IMR-90 (cell line): ENCODE results near the gene SMARCA2. TPM values are rescaled to one million over a fixed set of nuclear protein-coding genes. Genes with fewer than 3 reads are reported as not detected.

ENCODE experiments used
- ATAC-seq: fragments of 200-7000 bp; cut with Tn5 transposase; 2 replicates; pipeline ENCODE4 v1.9.1; 2020; ENCODE audit warnings: low read depth, mild to moderate bottlenecking, moderate library complexity
- BruUV-seq: library from RNA; stranded (reverse); fragments of 400-500 nt; replicated peaks from 2 replicates; lab custom pipeline; 2021; lab: Mats Ljungman, UMichigan
- CTCF ChIA-PET: fragments of 300-600 bp; formaldehyde crosslinking; extraction: SDS; loops from one replicate; lab custom pipeline; 2021; ENCODE audit warnings: antibody characterized with exemption; lab: Yijun Ruan, JAX
- POLR2A ChIA-PET: fragments of 300-600 bp; sonication (Branson Sonifier 250); formaldehyde crosslinking; loops from one replicate; lab custom pipeline; 2022; ENCODE audit warnings: antibody characterized with exemption; ENCODE audit not compliant: unreplicated experiment; lab: Charles Lee
- DNase-seq: peaks from one replicate; pipeline ENCODE4 v3.0.0; 2013
- H2AFZ ChIP-seq: replicated peaks from 2 replicates; pipeline ENCODE3; 2013; ENCODE audit warnings: low read length, mild to moderate bottlenecking; ENCODE audit not compliant: poor library complexity
- H2AK5ac ChIP-seq: 2 replicates; pipeline ENCODE4 v1.6.1; 2013; ENCODE audit warnings: low read depth, low read length, inconsistent platforms
- H2AK9ac ChIP-seq: replicated peaks from 2 replicates; pipeline ENCODE3; 2013; ENCODE audit warnings: mild to moderate bottlenecking, low read depth, low read length, moderate library complexity; ENCODE audit not compliant: poor library complexity
- H2BK120ac ChIP-seq: 2 replicates; pipeline ENCODE4 v1.6.1; 2013; ENCODE audit warnings: low read depth, low read length, inconsistent platforms
- H2BK15ac ChIP-seq: 3 replicates; pipeline ENCODE4 v1.6.1; 2013; ENCODE audit warnings: low read depth, low read length, inconsistent platforms
- H2BK20ac ChIP-seq: 2 replicates; pipeline ENCODE4 v1.6.1; 2013; ENCODE audit warnings: low read depth, mild to moderate bottlenecking, inconsistent platforms, low read length, moderate library complexity
- H2BK5ac ChIP-seq: 2 replicates; pipeline ENCODE4 v1.6.1; 2013; ENCODE audit warnings: mild to moderate bottlenecking, low read depth, low read length, inconsistent platforms; ENCODE audit not compliant: poor library complexity, severe bottlenecking
- H3K14ac ChIP-seq: replicated peaks from 2 replicates; pipeline ENCODE4 v1.6.1; 2013; ENCODE audit warnings: low read depth, low read length, inconsistent platforms
- H3K18ac ChIP-seq: 2 replicates; pipeline ENCODE4 v1.6.1; 2013; ENCODE audit warnings: low read depth, low read length, control low read depth
- H3K23ac ChIP-seq: 2 replicates; pipeline ENCODE4 v1.6.1; 2013; ENCODE audit warnings: low read depth, low read length, inconsistent platforms
- H3K27ac ChIP-seq: 2 replicates; pipeline ENCODE4 v1.5.1; 2013; ENCODE audit warnings: mild to moderate bottlenecking, control low read depth, low read length; ENCODE audit not compliant: insufficient read depth
- H3K27me3 ChIP-seq: 2 replicates; pipeline ENCODE4 v1.6.1; 2013; ENCODE audit warnings: low read length; ENCODE audit not compliant: control insufficient read depth, insufficient read depth
- H3K36me3 ChIP-seq: 2 replicates; pipeline ENCODE4 v1.6.1; 2013; ENCODE audit warnings: low read length, mixed read lengths; ENCODE audit not compliant: control insufficient read depth, insufficient read depth
- H3K4ac ChIP-seq: 2 replicates; pipeline ENCODE4 v1.6.1; 2013; ENCODE audit warnings: low read depth, low read length, inconsistent platforms
- H3K4me1 ChIP-seq: 2 replicates; pipeline ENCODE4 v1.6.1; 2013; ENCODE audit warnings: low read length, mixed read lengths; ENCODE audit not compliant: control insufficient read depth, insufficient read depth
- H3K4me2 ChIP-seq: 2 replicates; pipeline ENCODE4 v1.6.1; 2013; ENCODE audit warnings: low read depth, mild to moderate bottlenecking, control low read depth, low read length, moderate library complexity
- H3K4me3 ChIP-seq: 2 replicates; pipeline ENCODE4 v1.5.1; 2013; ENCODE audit warnings: low read depth, mild to moderate bottlenecking, control low read depth, low read length, moderate library complexity; ENCODE audit not compliant: insufficient read depth
- H3K56ac ChIP-seq: 2 replicates; pipeline ENCODE4 v1.6.1; 2013; ENCODE audit warnings: low read length, inconsistent platforms; ENCODE audit not compliant: insufficient read depth; ENCODE audit errors: extremely low read depth
- H3K79me1 ChIP-seq, 2 experiments: 2 replicates each; pipeline ENCODE4 v1.6.1; 2013; ENCODE audit warnings: low read length in 2 of 2, inconsistent platforms in 1 of 2, low read depth in 1 of 2
- H3K9ac ChIP-seq: 2 replicates; pipeline ENCODE4 v1.6.1; 2013; ENCODE audit warnings: low read depth, low read length, control low read depth
- H3K9me1 ChIP-seq: 2 replicates; pipeline ENCODE4 v1.6.1; 2013; ENCODE audit warnings: low read length, inconsistent platforms; ENCODE audit not compliant: insufficient read depth
- H3K9me3 ChIP-seq: 2 replicates; pipeline ENCODE4 v1.6.1; 2013; ENCODE audit warnings: low read length; ENCODE audit not compliant: control insufficient read depth, insufficient read depth
- H4K20me1 ChIP-seq: 2 replicates; pipeline ENCODE4 v1.6.1; 2013; ENCODE audit warnings: low read length, inconsistent platforms; ENCODE audit not compliant: insufficient read depth
- H4K5ac ChIP-seq: 2 replicates; pipeline ENCODE4 v1.6.1; 2013; ENCODE audit warnings: mild to moderate bottlenecking, low read depth, low read length, control low read depth
- H4K8ac ChIP-seq, 2 experiments: 2 replicates each; pipeline ENCODE4 v1.6.1; 2013; ENCODE audit warnings: low read depth in 2 of 2, low read length in 2 of 2, control low read depth in 1 of 2, inconsistent platforms in 1 of 2
- H4K91ac ChIP-seq: 2 replicates; pipeline ENCODE4 v1.6.1; 2013; ENCODE audit warnings: low read depth, low read length, inconsistent platforms; ENCODE audit not compliant: insufficient read depth
- BHLHE40 ChIP-seq: fragments of 150-350 bp; IDR thresholded peaks from 2 replicates; pipeline ENCODE4 v1.6.1; 2016; ENCODE audit warnings: mild to moderate bottlenecking, low read depth, low read length
- POLR2A ChIP-seq: IDR thresholded peaks from 2 replicates; pipeline ENCODE4 v1.6.1; 2012; ENCODE audit warnings: mild to moderate bottlenecking, low read depth, low read length
- SMC3 ChIP-seq: fragments of 150-350 bp; IDR thresholded peaks from 2 replicates; pipeline ENCODE4 v1.6.1; 2016; ENCODE audit warnings: low read depth, mild to moderate bottlenecking, antibody characterized with exemption, low read length, moderate library complexity
- WGBS, 2 experiments: methylation state at CpG; one replicate each; pipeline versions ENCODE4 v1.1.5 to v1.1.7; 2013; ENCODE audit warnings: missing lambda C conversion rate in 2 of 2; ENCODE audit not compliant: insufficient read length in 1 of 2; ENCODE audit errors: extremely low coverage in 2 of 2; 5-methylcytosine and 5-hydroxymethylcytosine counted together
- dilution Hi-C: fragments of 300-500 bp; cut with HindIII; formaldehyde crosslinking; loops from one replicate; pipeline ENCODE4 v1.14.3; 2018; ENCODE audit warnings: low sequenced_read_pairs; ENCODE audit not compliant: unreplicated experiment
- in situ Hi-C: fragments of 300-500 bp; cut with MboI; formaldehyde crosslinking; loops from 3 replicates; pipeline ENCODE4 v1.14.3; 2019; ENCODE audit warnings: low sequenced_read_pairs, inconsistent platforms, mixed read lengths
- intact Hi-C: fragments of 100-400 bp; cut with micrococcal nuclease; formaldehyde crosslinking; loops from 2 replicates; pipeline ENCODE4 v1.10.0; 2022
- polyA plus RNA-seq, 3 experiments: library from polyadenylated mRNA; depleted of rRNA; stranded (reverse); fragments of >200 nt; gene quantifications; 2 replicates each; pipeline ENCODE4 v1.2.3, GENCODE V29; 2012; ENCODE audit warnings: low replicate concordance in 1 of 3
- total RNA-seq: library from RNA; depleted of rRNA; stranded (reverse); fragments of >200 nt; gene quantifications from 2 replicates; pipeline ENCODE4 v1.2.3, GENCODE V29; 2012
- TF ChIP-seq, protein P1 (sequence below): conservative IDR thresholded peaks from 2 replicates; pipeline ENCODE4 v1.5.1; 2012; ENCODE audit warnings: mild to moderate bottlenecking, low read depth, low read length, improper control_type of control experiment
- TF ChIP-seq, protein P2 (sequence below): fragments of 150-350 bp; IDR thresholded peaks from 2 replicates; pipeline ENCODE4 v1.6.1; 2016; ENCODE audit warnings: low read depth, mild to moderate bottlenecking, low read length, moderate library complexity, borderline replicate concordance

Gene SMARCA2
- total and polyA plus RNA-seq, 2 of the 4 experiments (the other 2 are of a cell fraction) = 25.3 to 26.7 TPM

DNA sequence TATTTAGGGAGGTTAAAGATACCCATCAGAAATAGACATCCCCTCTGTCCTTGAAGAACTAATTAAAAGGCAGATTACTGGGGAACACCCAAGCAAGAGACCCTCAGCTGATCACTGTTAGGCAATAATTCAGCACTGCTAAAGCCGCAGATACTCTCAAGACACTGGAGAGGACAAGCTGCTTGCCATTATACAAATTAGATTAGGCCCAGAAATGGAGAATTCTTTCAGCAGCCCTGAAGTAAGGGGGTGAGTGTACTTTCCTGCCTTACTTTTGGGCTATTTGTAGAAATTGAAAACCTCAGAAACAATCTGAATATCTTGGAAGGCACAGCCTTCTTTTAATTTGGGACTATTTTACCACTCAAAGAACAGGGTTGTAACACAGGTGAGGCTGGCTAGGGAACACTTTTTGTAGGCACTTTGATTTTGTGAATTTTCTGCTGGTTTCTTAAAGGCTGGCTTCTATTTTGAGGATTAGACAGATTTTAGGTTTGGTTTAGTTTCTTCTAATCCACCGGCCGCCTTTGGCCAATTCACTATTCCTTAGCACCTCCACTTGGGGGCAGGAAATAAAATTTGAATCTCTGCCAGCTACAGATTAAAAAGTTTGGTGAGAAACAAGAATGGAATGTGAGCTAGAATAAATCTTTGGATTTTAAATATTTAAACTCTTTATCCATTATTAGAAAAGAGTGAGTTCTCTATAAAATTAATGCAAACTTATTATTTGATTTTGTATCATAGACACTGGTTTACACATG is 106.0 kb downstream of the SMARCA2 start:
- H2BK120ac ChIP-seq = no peak overlapping the region
- CTCF ChIA-PET = no interaction called here
- no peaks in the 10 kb centered on the region for H4K20me1 ChIP-seq
- peak; percentile 35; the same call in 1 of the 2 replicates for ATAC-seq
- no peak overlapping the region for H3K4me2 ChIP-seq
- dilution Hi-C loops (loop anchor here (25.0 kb wide), 1 partner anchor 109 kb away; the partner anchor contains the start of gene SMARCA2), intact Hi-C loops (no loop called here), in situ Hi-C loops (loop anchor here (10.0 kb wide), 1 partner anchor 714 kb away; no protein-coding TSS in a partner anchor)
- no peak overlapping the region for H3K18ac ChIP-seq
- H2BK15ac ChIP-seq = no peak overlapping the region
- H3K9ac ChIP-seq = no peak overlapping the region
- no peak overlapping the region for H2AFZ ChIP-seq
- H3K23ac ChIP-seq = no peak overlapping the region
- no peak overlapping the region for H3K4me3 ChIP-seq
- no peak overlapping the region for H3K4ac ChIP-seq
- H3K9me3 ChIP-seq = no peaks in the 10 kb centered on the region
- no peaks in the 10 kb centered on the region for H3K27me3 ChIP-seq
- peaks cover 19% of the 10 kb centered on the region for H3K36me3 ChIP-seq
- no peak overlapping the region for H3K56ac ChIP-seq
- 0 out of 2 replicates have a peak, but pooled peaks cover 3% of the 10 kb centered on the region for H3K9me1 ChIP-seq
- no peaks in the 10 kb centered on the region for H3K79me1 ChIP-seq
- peak; percentile 56 for DNase-seq
- H3K27ac ChIP-seq = no peak overlapping the region
- no peak overlapping the region for H4K8ac ChIP-seq
- no peak overlapping the region for H2AK5ac ChIP-seq
- no peak overlapping the region for H2BK20ac ChIP-seq
- no TSS peak for BruUV-seq
- H3K4me1 ChIP-seq = 0 out of 2 replicates have a peak, but pooled peaks cover 2% of the 10 kb centered on the region
- H4K5ac ChIP-seq = no peak overlapping the region
- POLR2A ChIA-PET = no interaction called here
- no peak overlapping the region for H2BK5ac ChIP-seq
- TF ChIP-seq, protein P1, sequence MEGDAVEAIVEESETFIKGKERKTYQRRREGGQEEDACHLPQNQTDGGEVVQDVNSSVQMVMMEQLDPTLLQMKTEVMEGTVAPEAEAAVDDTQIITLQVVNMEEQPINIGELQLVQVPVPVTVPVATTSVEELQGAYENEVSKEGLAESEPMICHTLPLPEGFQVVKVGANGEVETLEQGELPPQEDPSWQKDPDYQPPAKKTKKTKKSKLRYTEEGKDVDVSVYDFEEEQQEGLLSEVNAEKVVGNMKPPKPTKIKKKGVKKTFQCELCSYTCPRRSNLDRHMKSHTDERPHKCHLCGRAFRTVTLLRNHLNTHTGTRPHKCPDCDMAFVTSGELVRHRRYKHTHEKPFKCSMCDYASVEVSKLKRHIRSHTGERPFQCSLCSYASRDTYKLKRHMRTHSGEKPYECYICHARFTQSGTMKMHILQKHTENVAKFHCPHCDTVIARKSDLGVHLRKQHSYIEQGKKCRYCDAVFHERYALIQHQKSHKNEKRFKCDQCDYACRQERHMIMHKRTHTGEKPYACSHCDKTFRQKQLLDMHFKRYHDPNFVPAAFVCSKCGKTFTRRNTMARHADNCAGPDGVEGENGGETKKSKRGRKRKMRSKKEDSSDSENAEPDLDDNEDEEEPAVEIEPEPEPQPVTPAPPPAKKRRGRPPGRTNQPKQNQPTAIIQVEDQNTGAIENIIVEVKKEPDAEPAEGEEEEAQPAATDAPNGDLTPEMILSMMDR = peak; percentile 30; the same call in 1 of the 2 replicates
- TF ChIP-seq BHLHE40 (no peak), SMC3 (peak; percentile 15; the same call in 1 of the 2 replicates), POLR2A (no peak)
- TF ChIP-seq, protein P2, sequence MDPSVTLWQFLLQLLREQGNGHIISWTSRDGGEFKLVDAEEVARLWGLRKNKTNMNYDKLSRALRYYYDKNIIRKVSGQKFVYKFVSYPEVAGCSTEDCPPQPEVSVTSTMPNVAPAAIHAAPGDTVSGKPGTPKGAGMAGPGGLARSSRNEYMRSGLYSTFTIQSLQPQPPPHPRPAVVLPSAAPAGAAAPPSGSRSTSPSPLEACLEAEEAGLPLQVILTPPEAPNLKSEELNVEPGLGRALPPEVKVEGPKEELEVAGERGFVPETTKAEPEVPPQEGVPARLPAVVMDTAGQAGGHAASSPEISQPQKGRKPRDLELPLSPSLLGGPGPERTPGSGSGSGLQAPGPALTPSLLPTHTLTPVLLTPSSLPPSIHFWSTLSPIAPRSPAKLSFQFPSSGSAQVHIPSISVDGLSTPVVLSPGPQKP = no peak
- H2AK9ac ChIP-seq = no peak overlapping the region
- H4K91ac ChIP-seq = no peak overlapping the region
- no peak overlapping the region for H3K14ac ChIP-seq
- WGBS, 2 experiments = no CpG with 5 or more reads among the region's 3 CpGs
